ENCODE data around the gene BNC2.

- no peak for TF ChIP-seq ZNF777 (tag by site-specific recombination; IDR thresholded peaks at IDR 0.05; ENCODE audit: borderline replicate concordance)
- no peak for TF ChIP-seq ZNF202 (tag by site-specific recombination; IDR thresholded peaks at IDR 0.05; ENCODE audit: borderline replicate concordance)
- TF ChIP-seq ZNF350 (tag by site-specific recombination; IDR thresholded peaks at IDR 0.05) = no peak
- TF ChIP-seq CTCF (tag by site-specific recombination; IDR thresholded peaks at IDR 0.05) = no peak
- TF ChIP-seq ZNF639 (tag by site-specific recombination; IDR thresholded peaks at IDR 0.05) = no peak
- TF ChIP-seq ZNF555 (tag by site-specific recombination; conservative IDR thresholded peaks at IDR 0.05) = no peak
- TF ChIP-seq ZNF776 (tag by site-specific recombination; IDR thresholded peaks at IDR 0.05; ENCODE audit: borderline replicate concordance) = no peak
- TF ChIP-seq ZNF132 (tag by site-specific recombination; IDR thresholded peaks at IDR 0.05; ENCODE audit: borderline replicate concordance) = no peak
- no peak for TF ChIP-seq BCL11A (tag by site-specific recombination; IDR thresholded peaks at IDR 0.05; ENCODE audit: low read depth)
- TF ChIP-seq ZNF530 (tag by site-specific recombination; IDR thresholded peaks at IDR 0.05; ENCODE audit: low read depth) = no peak
- TF ChIP-seq ZNF37A (tag by site-specific recombination; IDR thresholded peaks at IDR 0.05) = no peak
- no peak for TF ChIP-seq HOXA7 (CRISPR knock-in tag; IDR thresholded peaks at IDR 0.05; ENCODE audit: borderline replicate concordance)
- no peak for TF ChIP-seq REST (tag by site-specific recombination; IDR thresholded peaks at IDR 0.05)
- no peak for TF ChIP-seq ELK4 (IDR thresholded peaks at IDR 0.05; ENCODE audit: borderline replicate concordance, low read depth, low read length)
Observed at GRCh38 chr9:16458696-16459420, 411.6 kb downstream of the BNC2 start.

All from HEK293 (cell line).